Measurements from ENCODE around the gene NOS3.

Gene NOS3

GRCh38 chr7:150979713-150980390 lies 11.0 kb upstream of the NOS3 start:
- no peak for DNase-seq (ENCODE audit: low read depth)

GRCh38 chr7:150980663-150981062 lies 10.2 kb upstream of the NOS3 start:
- no peak for DNase-seq (ENCODE audit: low read depth)

- no peak for DNase-seq (ENCODE audit: low read depth)
These were observed 9.2 kb upstream of the NOS3 start for GRCh38 chr7:150981644-150982043.

- DNase-seq (ENCODE audit: low read depth) = no peak
These were observed 8.5 kb upstream of the NOS3 start for GRCh38 chr7:150982351-150982750.

- peak; percentile 22 for DNase-seq (ENCODE audit: low read depth)
These were observed 6.9 kb upstream of the NOS3 start for GRCh38 chr7:150983893-150984368.

- peak; percentile 45 for DNase-seq (ENCODE audit: low read depth)
These were observed 4.7 kb upstream of the NOS3 start for GRCh38 chr7:150986099-150986512.

- DNase-seq (ENCODE audit: low read depth) = no peak
These were observed 4.3 kb upstream of the NOS3 start for GRCh38 chr7:150986556-150986955.

GRCh38 chr7:150988230-150989226 lies 2.3 kb upstream of the NOS3 start:
- DNase-seq (ENCODE audit: low read depth) = no peak

GRCh38 chr7:150989456-150989855 lies 1.4 kb upstream of the NOS3 start:
- DNase-seq (ENCODE audit: low read depth) = no peak

GRCh38 chr7:150992051-150992640 lies 1.3 kb downstream of the NOS3 start:
- DNase-seq (ENCODE audit: low read depth) = no peak

GRCh38 chr7:150992833-150993302 lies 2.1 kb downstream of the NOS3 start:
- DNase-seq (ENCODE audit: low read depth) = peak; percentile 49

GRCh38 chr7:150993511-150993910 lies 2.7 kb downstream of the NOS3 start:
- DNase-seq (ENCODE audit: low read depth) = no peak

- DNase-seq (ENCODE audit: low read depth) = no peak
These were observed 3.5 kb downstream of the NOS3 start for GRCh38 chr7:150994141-150994837.

- DNase-seq (ENCODE audit: low read depth) = no peak
These were observed 4.2 kb downstream of the NOS3 start for GRCh38 chr7:150994838-150995510.

GRCh38 chr7:150996376-150997074 lies 5.7 kb downstream of the NOS3 start:
- no peak for DNase-seq (ENCODE audit: low read depth)

- no peak for DNase-seq (ENCODE audit: low read depth)
These were observed 6.3 kb downstream of the NOS3 start for GRCh38 chr7:150997075-150997511.

GRCh38 chr7:150997817-150998216 lies 7.0 kb downstream of the NOS3 start:
- DNase-seq (ENCODE audit: low read depth) = no peak

GRCh38 chr7:150998341-150998740 lies 7.5 kb downstream of the NOS3 start:
- no peak for DNase-seq (ENCODE audit: low read depth)

GRCh38 chr7:150999001-150999400 lies 8.2 kb downstream of the NOS3 start:
- DNase-seq (ENCODE audit: low read depth) = no peak

- DNase-seq (ENCODE audit: low read depth) = no peak
These were observed 8.8 kb downstream of the NOS3 start for GRCh38 chr7:150999497-151000230.

Data from iris pigment epithelial cell (primary cell).